ENCODE data around the gene CCNI2. TPM values are rescaled to one million over a fixed set of nuclear protein-coding genes. Genes with fewer than 3 reads are reported as not detected.
A peak's percentile ranks its signal among the peaks of the same experiment; 100 is the strongest.

CCNI2 gene
- total RNA-seq, 1 donor from 2014 or later = not detected

DNA sequence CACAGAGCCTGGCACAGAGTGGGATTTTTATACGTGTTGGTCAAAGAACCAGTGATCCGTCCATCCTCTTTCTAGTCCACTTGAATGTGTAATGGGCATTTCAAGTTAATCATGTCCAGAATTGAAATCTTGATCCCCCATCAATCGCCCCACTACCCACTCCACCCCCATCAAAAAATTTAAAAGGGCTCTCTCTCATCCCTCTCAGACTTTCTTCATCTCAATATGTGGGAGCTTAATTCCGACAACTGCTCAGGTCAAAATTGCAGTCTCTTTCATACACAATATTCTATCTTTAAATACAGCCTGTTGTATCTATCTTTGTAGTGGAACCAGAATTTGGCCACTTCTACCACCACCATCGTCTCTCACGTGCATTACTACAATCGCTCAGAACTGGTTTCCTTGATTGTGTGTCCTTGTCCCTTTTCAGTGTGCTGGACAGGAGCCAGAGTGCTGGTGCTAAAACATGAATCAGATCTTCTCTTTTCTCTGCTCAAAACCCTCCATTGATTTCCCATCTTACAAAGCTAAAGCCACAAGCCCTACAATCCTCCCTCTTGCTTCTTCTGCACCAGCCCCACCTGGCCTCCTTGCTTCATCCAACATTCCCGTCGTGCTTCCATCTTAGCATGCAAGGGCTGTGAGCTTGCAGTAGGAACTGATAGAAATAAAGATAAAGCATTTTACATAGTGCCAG lies 9.1 kb upstream of the CCNI2 start:
- Mint-ChIP-seq H3K27me3 (ENCODE audit: low read depth) (peaks cover 3% of the 10 kb centered on the region), H3K27ac (ENCODE audit: unreplicated experiment) (no peak overlapping the region), H3K9me3 (ENCODE audit: low read depth) (no peaks in the 10 kb centered on the region), H3K4me1 (ENCODE audit: low read depth) (peaks cover 23% of the 10 kb centered on the region), H3K4me3 (ENCODE audit: unreplicated experiment) (peak overlapping the region; percentile 81), H3K36me3 (ENCODE audit: low read depth) (peaks cover 3% of the 10 kb centered on the region)
- TF ChIP-seq, protein P1, sequence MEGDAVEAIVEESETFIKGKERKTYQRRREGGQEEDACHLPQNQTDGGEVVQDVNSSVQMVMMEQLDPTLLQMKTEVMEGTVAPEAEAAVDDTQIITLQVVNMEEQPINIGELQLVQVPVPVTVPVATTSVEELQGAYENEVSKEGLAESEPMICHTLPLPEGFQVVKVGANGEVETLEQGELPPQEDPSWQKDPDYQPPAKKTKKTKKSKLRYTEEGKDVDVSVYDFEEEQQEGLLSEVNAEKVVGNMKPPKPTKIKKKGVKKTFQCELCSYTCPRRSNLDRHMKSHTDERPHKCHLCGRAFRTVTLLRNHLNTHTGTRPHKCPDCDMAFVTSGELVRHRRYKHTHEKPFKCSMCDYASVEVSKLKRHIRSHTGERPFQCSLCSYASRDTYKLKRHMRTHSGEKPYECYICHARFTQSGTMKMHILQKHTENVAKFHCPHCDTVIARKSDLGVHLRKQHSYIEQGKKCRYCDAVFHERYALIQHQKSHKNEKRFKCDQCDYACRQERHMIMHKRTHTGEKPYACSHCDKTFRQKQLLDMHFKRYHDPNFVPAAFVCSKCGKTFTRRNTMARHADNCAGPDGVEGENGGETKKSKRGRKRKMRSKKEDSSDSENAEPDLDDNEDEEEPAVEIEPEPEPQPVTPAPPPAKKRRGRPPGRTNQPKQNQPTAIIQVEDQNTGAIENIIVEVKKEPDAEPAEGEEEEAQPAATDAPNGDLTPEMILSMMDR (IDR thresholded peaks at IDR 0.05) = no peak
- DNase-seq (ENCODE audit: low spot score) = no peak

DNA sequence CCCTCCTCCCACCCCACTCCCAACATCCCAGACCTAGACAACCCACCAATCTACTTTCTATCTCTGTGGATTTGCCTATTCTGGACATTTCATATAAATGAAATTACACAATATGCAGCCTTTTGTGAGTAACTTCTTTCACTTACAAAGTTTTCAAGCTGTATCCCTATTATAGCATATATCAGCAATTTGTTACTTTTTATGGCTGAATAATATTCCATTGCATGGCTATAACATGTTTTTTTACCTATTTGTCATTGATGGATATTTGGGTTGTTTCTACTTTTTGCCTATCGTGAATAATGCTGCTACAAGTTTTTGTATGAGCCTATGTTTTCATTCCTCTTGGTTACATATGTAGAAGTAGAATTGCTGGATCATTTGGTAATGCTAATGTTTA lies 8.0 kb upstream of the CCNI2 start:
- TF ChIP-seq, protein P1 (IDR thresholded peaks at IDR 0.05) = no peak
- no peak for DNase-seq (ENCODE audit: low spot score)
- H3K4me3 Mint-ChIP-seq (ENCODE audit: unreplicated experiment) = no peak overlapping the region

DNA sequence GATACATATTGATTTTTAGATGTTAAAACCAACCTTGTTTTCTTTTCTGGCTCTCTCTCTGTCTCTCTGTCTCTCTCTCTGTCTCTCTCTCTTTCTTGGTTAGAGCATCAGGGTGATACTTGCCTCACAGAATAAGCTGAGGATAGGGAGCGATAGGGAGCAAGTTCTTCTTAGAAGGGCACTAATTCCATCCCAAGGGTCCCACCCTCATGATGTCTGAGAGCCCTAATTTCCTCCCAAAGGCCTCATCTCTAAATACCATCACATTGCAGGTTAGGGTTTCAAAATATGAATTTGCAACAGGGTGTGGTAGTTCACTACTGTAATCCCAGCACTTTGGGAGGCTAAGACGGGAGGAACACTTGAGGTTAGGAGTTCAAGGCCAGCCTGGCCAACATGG lies 5.1 kb upstream of the CCNI2 start:
- H3K9me3 Mint-ChIP-seq (ENCODE audit: low read depth) = no peaks in the 10 kb centered on the region
- DNase-seq (ENCODE audit: low spot score) = no peak
- no peak overlapping the region for H3K4me3 Mint-ChIP-seq (ENCODE audit: unreplicated experiment)
- H3K4me1 Mint-ChIP-seq (ENCODE audit: low read depth) = peaks cover 8% of the 10 kb centered on the region
- TF ChIP-seq, protein P1 (IDR thresholded peaks at IDR 0.05) = no peak
- H3K36me3 Mint-ChIP-seq (ENCODE audit: low read depth) = no peaks in the 10 kb centered on the region
- no peak overlapping the region for H3K27ac Mint-ChIP-seq (ENCODE audit: unreplicated experiment)
- peaks cover 16% of the 10 kb centered on the region for H3K27me3 Mint-ChIP-seq (ENCODE audit: low read depth)

More for the DNA sequence above, 8.0 kb upstream of the CCNI2 start:
- Mint-ChIP-seq H3K4me1 (ENCODE audit: low read depth) (peaks cover 23% of the 10 kb centered on the region), H3K27ac (ENCODE audit: unreplicated experiment) (no peak overlapping the region), H3K9me3 (ENCODE audit: low read depth) (no peaks in the 10 kb centered on the region), H3K36me3 (ENCODE audit: low read depth) (no peaks in the 10 kb centered on the region), H3K27me3 (ENCODE audit: low read depth) (peaks cover 3% of the 10 kb centered on the region)

DNA sequence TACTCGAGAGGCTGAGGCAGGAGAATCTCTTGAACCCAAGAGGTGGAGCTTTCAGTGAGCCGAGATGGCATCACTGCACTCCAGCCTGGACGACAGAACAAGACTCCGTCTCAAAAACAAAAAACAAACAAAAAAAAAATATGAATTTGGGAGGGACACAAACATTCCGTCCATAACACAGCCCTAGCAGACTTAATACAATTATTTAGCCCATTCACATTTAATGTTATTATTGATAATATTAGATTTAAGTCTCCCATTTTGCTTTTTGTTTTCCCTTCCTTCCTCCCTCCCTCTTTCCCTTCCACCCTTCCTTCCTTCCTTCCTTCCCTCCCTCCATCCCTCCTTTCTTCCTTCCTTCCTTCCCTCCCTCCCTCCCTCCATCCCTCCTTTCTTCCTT lies 4.6 kb upstream of the CCNI2 start:
- no peak for DNase-seq (ENCODE audit: low spot score)
- H3K27me3 Mint-ChIP-seq (ENCODE audit: low read depth) = peaks cover 16% of the 10 kb centered on the region
- H3K4me1 Mint-ChIP-seq (ENCODE audit: low read depth) = peaks cover 6% of the 10 kb centered on the region
- no peak overlapping the region for H3K4me3 Mint-ChIP-seq (ENCODE audit: unreplicated experiment)
- no peak overlapping the region for H3K27ac Mint-ChIP-seq (ENCODE audit: unreplicated experiment)
- H3K36me3 Mint-ChIP-seq (ENCODE audit: low read depth) = no peaks in the 10 kb centered on the region
- TF ChIP-seq, protein P1 (IDR thresholded peaks at IDR 0.05) = no peak
- H3K9me3 Mint-ChIP-seq (ENCODE audit: low read depth) = no peaks in the 10 kb centered on the region

DNA sequence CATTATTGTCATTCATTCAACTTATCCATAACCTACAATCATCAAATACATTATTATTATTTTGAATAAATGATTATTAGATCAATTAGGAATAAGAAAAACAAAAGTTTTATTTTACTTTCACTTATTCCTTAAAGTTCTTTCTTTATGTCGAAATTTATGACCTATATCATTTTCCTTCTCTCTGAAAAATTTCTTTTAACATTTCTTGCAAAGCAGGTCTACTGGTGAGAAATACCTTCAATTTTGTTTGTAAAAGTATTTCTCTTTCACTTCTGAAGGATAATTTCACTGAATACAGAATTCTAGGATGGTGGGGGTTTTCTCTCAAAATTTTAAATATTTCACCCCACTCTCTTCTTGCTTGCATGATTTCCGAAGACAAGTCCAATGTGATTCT lies 2.6 kb upstream of the CCNI2 start:
- no peak overlapping the region for H3K4me3 Mint-ChIP-seq (ENCODE audit: unreplicated experiment)
- DNase-seq (ENCODE audit: low spot score) = no peak
- H3K36me3 Mint-ChIP-seq (ENCODE audit: low read depth) = no peaks in the 10 kb centered on the region
- H3K4me1 Mint-ChIP-seq (ENCODE audit: low read depth) = no peaks in the 10 kb centered on the region
- no peaks in the 10 kb centered on the region for H3K9me3 Mint-ChIP-seq (ENCODE audit: low read depth)
- TF ChIP-seq, protein P1 (IDR thresholded peaks at IDR 0.05) = no peak
- H3K27me3 Mint-ChIP-seq (ENCODE audit: low read depth) = peaks cover 16% of the 10 kb centered on the region
- no peak overlapping the region for H3K27ac Mint-ChIP-seq (ENCODE audit: unreplicated experiment)
